DMS153 treated with DMSO at 0.1 percent for 48 hours (cell line): ENCODE results near the gene ADGRA1.
"Not testable (repeated sequence)": the region's sequence is repeated elsewhere in the genome, so short reads cannot be mapped to it uniquely, and the experiment has no call there.

Experiments
- DNase-seq: peaks from one replicate; lab custom pipeline; 2025; ENCODE audit not compliant: unreplicated experiment; lab: John Stamatoyannopoulos, UW

The ADGRA1 gene

DNA sequence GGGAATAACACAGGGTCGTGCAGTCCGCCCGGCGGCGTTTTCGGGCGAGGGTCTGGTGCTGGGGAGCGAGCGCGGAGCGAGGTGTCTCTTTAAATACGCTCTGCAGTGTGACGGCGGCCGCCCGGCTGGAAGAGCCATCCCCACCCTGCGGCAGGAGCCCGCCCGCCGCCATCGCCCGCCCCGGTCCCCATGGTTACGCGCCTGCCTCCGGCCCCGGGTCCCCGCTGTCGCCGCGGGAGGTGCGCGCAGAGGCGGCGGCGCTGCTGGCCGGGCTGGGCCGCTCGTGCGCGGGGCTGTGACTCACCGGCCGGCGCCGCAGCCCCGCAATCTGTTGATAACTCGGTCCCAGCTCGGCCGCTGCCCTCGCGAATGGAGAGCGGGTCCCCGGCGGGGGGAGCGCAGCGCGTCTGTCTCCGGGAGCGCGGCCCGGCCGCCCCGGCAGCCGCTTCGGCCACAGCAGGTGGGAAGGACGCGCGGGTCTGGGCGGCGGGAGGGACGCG lies at the start of gene ADGRA1:
Gene ADGRA1 (plus strand): TSS at position 246 of the 500 bp plus-strand sequence. CDS start 986 bp downstream, outside the sequence.
- DNase-seq = no peak

- DNase-seq = no peak
These were observed 49.5 kb upstream of the ADGRA1 start for GRCh38 chr10:133038036-133038823.

- DNase-seq = no peak
These were observed 48.5 kb upstream of the ADGRA1 start for GRCh38 chr10:133039107-133039802.

- DNase-seq = no peak
These were observed 47.9 kb upstream of the ADGRA1 start for GRCh38 chr10:133039803-133040165.

DNA sequence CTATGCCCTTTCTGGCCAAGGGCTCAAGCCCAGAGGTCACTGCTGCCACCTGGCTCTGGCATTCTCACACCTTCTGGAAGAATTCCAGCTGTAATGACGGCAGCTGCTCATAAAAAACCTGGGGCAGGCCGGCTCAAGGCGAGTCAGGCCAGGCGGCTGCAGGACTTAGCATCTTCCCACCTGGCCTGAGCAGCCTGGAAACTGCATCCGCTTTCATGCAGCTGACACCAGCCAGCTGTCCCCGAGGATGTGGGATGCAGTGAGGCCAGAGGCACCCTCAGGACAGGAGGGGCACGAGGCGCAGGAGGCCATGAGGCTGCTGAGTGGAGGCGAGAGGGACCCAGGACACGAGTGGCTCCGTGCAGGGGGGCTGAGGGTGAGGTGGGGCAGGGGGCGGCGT lies 47.5 kb upstream of the ADGRA1 start:
- DNase-seq = no peak

DNA sequence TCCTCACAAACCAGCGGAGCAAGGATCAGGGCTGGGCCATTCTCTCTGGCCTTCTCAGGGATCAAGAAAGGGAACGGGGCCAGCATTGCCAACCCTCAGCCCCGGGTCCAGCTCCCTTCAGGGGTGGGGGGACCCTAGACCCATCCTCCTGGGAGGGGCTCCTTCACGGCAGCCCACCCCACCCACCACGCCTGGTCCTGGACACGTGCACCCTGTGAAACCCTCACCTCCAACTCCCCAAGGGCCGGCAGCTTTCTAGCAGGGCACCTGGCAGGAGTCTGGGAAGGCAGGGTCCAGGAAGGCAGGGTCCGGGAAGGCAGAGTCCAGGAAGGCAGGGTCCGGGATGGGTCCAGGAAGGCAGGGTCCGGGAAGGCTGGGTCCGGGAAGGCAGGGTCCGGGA lies 46.6 kb upstream of the ADGRA1 start:
- DNase-seq = no peak

DNA sequence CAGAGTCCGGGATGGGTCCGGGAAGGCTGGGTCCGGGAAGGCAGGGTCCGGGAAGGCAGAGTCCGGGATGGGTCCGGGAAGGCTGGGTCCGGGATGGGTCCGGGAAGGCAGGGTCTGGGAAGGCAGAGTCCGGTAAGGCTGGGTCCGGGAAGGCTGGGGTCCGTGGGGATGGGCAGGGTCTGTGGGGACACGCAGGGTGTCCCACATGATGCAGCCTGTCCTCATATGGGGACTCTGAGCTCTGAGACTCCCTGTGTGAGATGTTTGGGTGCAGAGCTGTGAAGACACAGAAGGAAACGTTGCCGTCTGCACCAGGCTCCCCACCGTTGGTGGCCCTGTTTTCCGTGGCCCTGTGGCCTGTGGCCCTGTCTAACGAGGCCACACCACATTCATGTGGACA lies 45.7 kb upstream of the ADGRA1 start:
- DNase-seq = no peak

DNA sequence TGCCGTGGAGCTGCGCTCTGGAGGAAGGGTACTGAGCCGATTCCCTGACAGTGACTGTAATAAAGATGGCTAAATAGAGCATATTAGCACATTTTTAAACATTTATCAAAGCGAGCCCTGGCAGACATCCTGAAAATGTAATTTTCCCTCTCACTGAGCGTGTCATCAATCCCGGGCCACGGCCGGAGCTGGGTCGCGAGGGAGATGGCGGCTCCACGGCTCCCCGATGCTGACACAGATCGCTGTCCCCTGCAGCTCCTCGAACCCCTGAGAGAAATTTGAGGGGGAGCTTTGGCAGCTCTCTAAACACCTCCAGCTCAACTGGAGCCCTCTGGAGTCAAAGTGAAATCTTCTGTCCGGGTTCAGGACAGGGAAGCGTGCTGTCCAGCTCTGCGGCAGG lies 44.9 kb upstream of the ADGRA1 start:
- DNase-seq = no peak

GRCh38 chr10:133043541-133044225 lies 44.0 kb upstream of the ADGRA1 start:
- DNase-seq = no peak

DNA sequence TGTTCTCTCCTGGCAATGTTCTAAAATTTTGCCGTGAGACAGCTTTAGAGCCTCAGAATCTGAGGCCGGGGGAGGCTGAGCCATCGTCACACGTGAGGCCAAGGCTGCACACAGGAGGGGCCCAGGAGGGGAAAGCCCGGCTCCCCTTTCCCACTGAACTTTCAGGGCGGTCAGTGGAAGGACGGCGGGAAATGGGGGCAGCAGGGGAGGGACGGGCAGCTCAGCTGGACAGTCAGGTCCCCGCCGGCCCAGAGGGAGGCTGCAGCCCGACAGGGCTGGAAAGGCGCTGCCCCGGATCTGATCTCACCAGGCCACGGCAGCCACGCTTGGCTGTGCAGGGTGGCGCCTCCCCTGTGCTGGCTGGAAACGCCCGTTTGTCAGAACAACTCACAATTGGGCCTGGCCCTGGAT lies 43.3 kb upstream of the ADGRA1 start:
- no peak for DNase-seq

- DNase-seq = no peak
These were observed 42.0 kb upstream of the ADGRA1 start for GRCh38 chr10:133045556-133046389.

- no peak for DNase-seq
These were observed 41.3 kb upstream of the ADGRA1 start for GRCh38 chr10:133046390-133046765.

DNA sequence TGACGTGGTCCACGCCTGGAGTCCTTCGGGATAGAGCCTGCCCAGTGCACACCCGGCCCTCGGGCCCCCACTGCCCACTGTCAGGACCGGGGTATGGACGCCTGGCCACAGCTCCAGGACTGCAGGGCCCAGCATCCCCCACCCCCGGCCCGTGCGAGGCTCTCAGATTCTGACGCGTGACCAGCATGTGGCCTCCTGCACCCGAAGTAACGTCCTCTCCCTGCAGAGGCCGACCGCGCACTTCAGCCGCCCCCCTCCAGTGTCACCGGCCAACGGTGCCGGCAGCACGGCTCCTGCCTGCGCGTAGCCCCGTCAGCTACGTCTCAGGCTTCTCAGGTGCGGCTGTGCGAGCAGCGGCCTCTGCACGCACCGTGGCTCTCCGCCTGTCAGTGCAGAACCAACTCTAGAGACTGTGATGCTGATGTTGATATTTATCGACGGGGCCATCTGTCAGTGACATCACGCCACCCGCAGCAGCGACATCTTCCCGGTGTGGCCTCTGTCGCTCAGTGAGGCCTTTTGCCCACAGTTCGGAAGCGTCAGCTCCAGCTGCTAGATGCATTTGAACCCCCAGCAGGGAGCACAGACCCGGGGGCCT lies 40.1 kb upstream of the ADGRA1 start:
- no peak for DNase-seq

DNA sequence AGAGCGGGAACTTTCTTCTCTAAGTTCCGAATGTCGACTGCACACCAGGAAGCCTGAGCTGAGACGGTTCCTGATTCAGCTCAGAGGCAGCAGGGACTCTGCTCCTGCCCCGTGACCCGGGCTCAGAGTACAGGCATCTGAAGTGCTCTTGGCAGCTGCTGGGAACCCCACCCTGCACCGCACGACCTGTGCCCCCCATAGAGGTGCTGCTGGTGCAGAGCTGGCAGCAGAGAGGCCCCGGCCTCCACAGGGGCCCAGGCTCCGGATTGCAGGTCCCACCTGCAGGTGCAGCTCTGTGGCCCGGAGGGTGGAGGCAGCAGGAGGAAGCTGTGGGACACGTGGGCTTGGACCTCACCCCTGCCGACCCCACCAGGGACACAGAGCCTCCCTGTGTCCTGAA lies 39.5 kb upstream of the ADGRA1 start:
- no peak for DNase-seq

DNA sequence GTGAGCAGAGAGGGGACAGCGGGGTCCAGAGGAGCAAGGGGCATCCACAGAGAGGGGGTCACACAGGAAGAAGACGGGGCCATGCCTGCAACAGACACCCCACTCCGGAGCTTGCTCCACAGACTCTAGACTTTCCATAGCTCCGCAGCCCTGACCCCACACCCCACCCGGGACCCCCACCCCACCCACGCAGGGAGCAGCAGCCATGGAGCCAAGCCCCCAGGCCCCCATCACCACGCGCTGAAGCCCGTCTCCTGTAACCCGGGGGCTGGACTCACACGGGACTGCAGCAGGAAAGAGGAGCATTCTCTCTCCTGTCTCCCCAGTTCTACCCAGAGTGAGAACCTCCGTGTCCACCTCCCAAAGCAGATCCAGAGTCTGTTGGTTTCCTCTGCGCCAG lies 38.8 kb upstream of the ADGRA1 start:
- no peak for DNase-seq

DNA sequence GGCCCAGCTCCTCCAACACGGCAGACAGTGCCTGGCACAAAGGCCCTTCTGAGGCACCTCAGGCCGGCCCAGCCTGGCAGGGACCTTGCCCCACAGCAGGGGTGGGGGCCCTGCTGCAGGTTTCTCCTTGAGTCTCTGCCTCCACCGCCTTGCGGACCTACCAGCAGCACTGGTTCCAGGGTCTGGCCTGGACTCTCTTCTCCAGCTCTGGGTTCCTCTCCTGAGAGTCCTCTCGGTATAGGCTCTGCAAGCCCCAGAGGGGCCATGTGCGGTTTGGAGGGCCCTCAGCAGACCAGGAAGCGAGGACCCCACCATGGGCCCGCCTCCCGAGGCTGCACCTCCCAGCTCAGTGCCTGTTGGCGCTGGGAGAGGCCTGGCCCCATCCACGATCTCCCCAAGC lies 38.1 kb upstream of the ADGRA1 start:
- no peak for DNase-seq

DNA sequence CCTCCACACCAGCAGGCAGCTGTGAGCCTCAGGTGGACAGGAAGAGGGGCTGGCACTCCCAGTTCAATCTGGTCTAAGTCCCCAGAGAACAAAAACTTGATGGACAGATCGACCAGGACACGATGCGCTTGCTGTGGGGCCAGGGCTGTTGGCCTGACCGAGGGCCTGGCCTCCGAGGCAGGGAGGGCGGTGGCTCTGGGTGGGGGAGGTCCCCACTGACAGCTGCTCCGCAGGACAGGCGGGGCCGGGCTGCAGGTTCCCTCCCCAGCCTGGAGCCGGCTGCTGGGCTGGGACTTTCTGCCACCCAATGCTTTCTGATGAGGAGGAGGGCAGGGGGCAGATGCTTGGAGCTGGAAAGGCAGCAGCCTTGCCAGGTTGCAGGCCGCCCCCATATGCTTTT lies 37.4 kb upstream of the ADGRA1 start:
- DNase-seq = no peak

GRCh38 chr10:133052076-133052475 lies 35.6 kb upstream of the ADGRA1 start:
- DNase-seq = no peak

- not testable (repeated sequence) for DNase-seq
These were observed 34.1 kb upstream of the ADGRA1 start for GRCh38 chr10:133053527-133054133.

- no peak for DNase-seq
These were observed 32.3 kb upstream of the ADGRA1 start for GRCh38 chr10:133055470-133055869.
